Measurements from ENCODE around the gene OR52E4. TPM values are rescaled to one million over a fixed set of nuclear protein-coding genes. Genes with fewer than 3 reads are reported as not detected.

OR52E4 gene
- total RNA-seq, 2 experiments from 2014 or later: not detected

DNA sequence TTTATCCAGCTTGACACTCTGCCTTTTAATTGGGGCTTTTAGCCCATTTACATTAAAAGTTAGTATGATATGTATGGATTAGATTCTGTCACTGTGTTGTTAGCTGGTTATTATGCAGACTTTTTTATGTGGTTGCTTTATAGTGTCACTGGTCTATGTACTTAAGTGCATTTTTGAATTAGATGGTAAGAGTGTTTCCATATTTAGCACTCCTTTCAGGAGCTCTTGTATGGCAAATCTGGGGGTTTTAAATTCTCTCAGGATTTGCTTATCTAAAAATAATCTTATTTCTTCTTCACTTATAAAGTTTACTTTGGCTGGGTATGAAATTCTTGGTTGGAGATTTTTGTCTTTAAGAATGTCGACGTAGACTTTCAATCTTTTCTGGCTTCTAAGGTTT lies 42.7 kb upstream of the OR52E4 start:
- Histone ChIP-seq H4K20me1 (ENCODE audit: insufficient read depth, low read length) (no peaks in the 10 kb centered on the region), H3K9me3 (ENCODE audit: low read length) (no peaks in the 10 kb centered on the region), H3K4me1 (ENCODE audit: insufficient read depth, low read length, poor library complexity, severe bottlenecking) (no peaks in the 10 kb centered on the region), H3K27ac (ENCODE audit: low read depth, low read length, poor library complexity, severe bottlenecking) (no peak overlapping the region), H3K79me2 (ENCODE audit: insufficient read depth, low read depth, low read length) (no peaks in the 10 kb centered on the region), H3K9me2 (ENCODE audit: insufficient read depth, low read length) (no peaks in the 10 kb centered on the region), H2AFZ (ENCODE audit: low read length) (no peak overlapping the region), H3K4me3 (ENCODE audit: low read depth, low read length, poor library complexity, severe bottlenecking) (no peak overlapping the region), H3K4me2 (ENCODE audit: low read length) (no peak overlapping the region), H3K36me3 (ENCODE audit: insufficient read depth, low read length) (no peaks in the 10 kb centered on the region)
- DNase-seq (ENCODE audit: low spot score): no peak
- BruUV-seq (replicated peaks): no TSS peak
- CTCF ChIA-PET (ENCODE audit: unreplicated experiment): no interaction called here
- TF ChIP-seq, protein P1, sequence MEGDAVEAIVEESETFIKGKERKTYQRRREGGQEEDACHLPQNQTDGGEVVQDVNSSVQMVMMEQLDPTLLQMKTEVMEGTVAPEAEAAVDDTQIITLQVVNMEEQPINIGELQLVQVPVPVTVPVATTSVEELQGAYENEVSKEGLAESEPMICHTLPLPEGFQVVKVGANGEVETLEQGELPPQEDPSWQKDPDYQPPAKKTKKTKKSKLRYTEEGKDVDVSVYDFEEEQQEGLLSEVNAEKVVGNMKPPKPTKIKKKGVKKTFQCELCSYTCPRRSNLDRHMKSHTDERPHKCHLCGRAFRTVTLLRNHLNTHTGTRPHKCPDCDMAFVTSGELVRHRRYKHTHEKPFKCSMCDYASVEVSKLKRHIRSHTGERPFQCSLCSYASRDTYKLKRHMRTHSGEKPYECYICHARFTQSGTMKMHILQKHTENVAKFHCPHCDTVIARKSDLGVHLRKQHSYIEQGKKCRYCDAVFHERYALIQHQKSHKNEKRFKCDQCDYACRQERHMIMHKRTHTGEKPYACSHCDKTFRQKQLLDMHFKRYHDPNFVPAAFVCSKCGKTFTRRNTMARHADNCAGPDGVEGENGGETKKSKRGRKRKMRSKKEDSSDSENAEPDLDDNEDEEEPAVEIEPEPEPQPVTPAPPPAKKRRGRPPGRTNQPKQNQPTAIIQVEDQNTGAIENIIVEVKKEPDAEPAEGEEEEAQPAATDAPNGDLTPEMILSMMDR (conservative IDR thresholded peaks at IDR 0.05; ENCODE audit: low read length): no peak
- TF ChIP-seq EZH2phosphoT487 (IDR thresholded peaks at IDR 0.05; ENCODE audit: borderline replicate concordance, low read depth, low read length): no peak
- intact Hi-C loops (cut with micrococcal nuclease; ENCODE audit: unreplicated experiment): no loop called here
- POLR2A ChIA-PET: no interaction called here

DNA sequence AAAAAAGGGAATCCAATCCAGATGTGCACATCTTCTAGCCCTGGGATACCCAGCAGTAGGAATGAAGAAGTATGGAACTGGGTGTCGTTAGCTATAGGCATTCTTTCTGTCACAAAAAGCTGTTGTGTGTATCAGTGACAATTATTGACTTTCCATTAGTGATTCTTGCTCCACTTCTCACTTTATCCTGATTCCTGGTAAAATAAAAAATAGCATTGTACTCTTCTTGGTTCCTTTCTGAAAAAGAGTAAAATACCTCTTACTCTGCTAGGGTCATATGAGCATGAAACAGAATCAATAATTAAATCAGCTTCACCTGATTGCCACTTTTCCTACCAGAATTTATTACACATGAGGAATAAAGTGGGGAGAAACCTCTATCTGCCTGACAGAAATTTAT lies 38.6 kb upstream of the OR52E4 start, which contains the start of gene OR52E6:
TSS of gene OR52E6 (minus strand) at position 101 of the 400 bp plus-strand sequence. CDS start at position 101, 0 bp downstream.
- no peak for TF ChIP-seq EZH2phosphoT487 (IDR thresholded peaks at IDR 0.05; ENCODE audit: borderline replicate concordance, low read depth, low read length)
- TF ChIP-seq, protein P1 (conservative IDR thresholded peaks at IDR 0.05; ENCODE audit: low read length): no peak
- Histone ChIP-seq H3K9me3 (ENCODE audit: low read length) (no peaks in the 10 kb centered on the region), H3K27ac (ENCODE audit: low read depth, low read length, poor library complexity, severe bottlenecking) (no peak within 1 kb of the TSS), H4K20me1 (ENCODE audit: insufficient read depth, low read length) (no peaks in the 10 kb centered on the region), H3K36me3 (ENCODE audit: insufficient read depth, low read length) (no peaks in the 10 kb centered on the region), H3K4me2 (ENCODE audit: low read length) (no peak within 1 kb of the TSS), H3K4me3 (ENCODE audit: low read depth, low read length, poor library complexity, severe bottlenecking) (no peak within 1 kb of the TSS), H3K9me2 (ENCODE audit: insufficient read depth, low read length) (no peaks in the 10 kb centered on the region), H3K4me1 (ENCODE audit: insufficient read depth, low read length, poor library complexity, severe bottlenecking) (no peaks in the 10 kb centered on the region), H3K79me2 (ENCODE audit: insufficient read depth, low read depth, low read length) (no peaks in the 10 kb centered on the region), H2AFZ (ENCODE audit: low read length) (no peak within 1 kb of the TSS)
- no peak for DNase-seq (ENCODE audit: low spot score)
- POLR2A ChIA-PET: no interaction called here
- CTCF ChIA-PET (ENCODE audit: unreplicated experiment): no interaction called here
- no TSS peak for BruUV-seq (replicated peaks)
- intact Hi-C loops (cut with micrococcal nuclease; ENCODE audit: unreplicated experiment): no loop called here

DNA sequence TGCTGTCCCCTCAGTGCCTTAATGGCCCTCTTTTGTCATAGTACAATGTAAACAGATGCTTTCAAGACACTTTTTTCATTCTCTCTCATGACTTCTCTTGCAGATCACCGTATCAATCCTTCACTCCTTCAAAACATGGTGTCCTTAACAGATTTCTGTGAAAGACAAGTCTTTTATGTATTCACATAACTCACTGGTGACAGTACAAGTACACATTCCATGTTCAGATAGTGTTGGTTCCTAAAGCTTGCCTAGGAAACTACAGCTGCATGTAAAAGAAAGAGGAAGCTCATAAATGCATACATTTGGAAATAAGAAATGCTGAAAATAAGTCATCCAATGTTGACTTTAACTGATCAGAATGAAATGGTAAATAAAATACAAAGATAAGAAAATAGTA lies 33.7 kb upstream of the OR52E4 start:
- H3K4me1 ChIP-seq (ENCODE audit: insufficient read depth, low read length, poor library complexity, severe bottlenecking): no peaks in the 10 kb centered on the region
- no peak overlapping the region for H3K4me3 ChIP-seq (ENCODE audit: low read depth, low read length, poor library complexity, severe bottlenecking)
- TF ChIP-seq, protein P1 (conservative IDR thresholded peaks at IDR 0.05; ENCODE audit: low read length): no peak
- TF ChIP-seq EZH2phosphoT487 (IDR thresholded peaks at IDR 0.05; ENCODE audit: borderline replicate concordance, low read depth, low read length): no peak
- no peaks in the 10 kb centered on the region for H4K20me1 ChIP-seq (ENCODE audit: insufficient read depth, low read length)
- DNase-seq (ENCODE audit: low spot score): no peak
- POLR2A ChIA-PET: interaction anchor here (0.7 kb wide), 1 partner anchor 344 kb away, joined by 3 read pairs; no protein-coding TSS in a partner anchor
- BruUV-seq (replicated peaks): no TSS peak
- intact Hi-C loops (cut with micrococcal nuclease; ENCODE audit: unreplicated experiment): no loop called here
- no peaks in the 10 kb centered on the region for H3K79me2 ChIP-seq (ENCODE audit: insufficient read depth, low read depth, low read length)
- H3K27ac ChIP-seq (ENCODE audit: low read depth, low read length, poor library complexity, severe bottlenecking): no peak overlapping the region
- H3K9me2 ChIP-seq (ENCODE audit: insufficient read depth, low read length): no peaks in the 10 kb centered on the region
- H3K9me3 ChIP-seq (ENCODE audit: low read length): no peaks in the 10 kb centered on the region
- H3K4me2 ChIP-seq (ENCODE audit: low read length): no peak overlapping the region
- no peaks in the 10 kb centered on the region for H3K36me3 ChIP-seq (ENCODE audit: insufficient read depth, low read length)
- no peak overlapping the region for H2AFZ ChIP-seq (ENCODE audit: low read length)
- CTCF ChIA-PET (ENCODE audit: unreplicated experiment): no interaction called here

Data from OCI-LY7 (cell line).